Prostate gland (tissue), 2 donors: ENCODE measurements around the gene BMPR2.

Source experiments
- CTCF ChIP-seq, 4 experiments: fragments of 200-600 bp in 2 of 4; fragments of 450-650 bp in 2 of 4; sonication (generic) in 2 of 4; IDR thresholded peaks; 1 replicate in 3 of 4; 2 replicates in 1 of 4; pipeline ENCODE4 v1.5.1; 2016 to 2019; ENCODE audit warnings: antibody characterized with exemption in 4 of 4, mild to moderate bottlenecking in 2 of 4, moderate library complexity in 2 of 4
- POLR2A ChIP-seq: fragments of 450-650 bp; IDR thresholded peaks from one replicate; pipeline ENCODE4 v1.6.1; 2016; ENCODE audit warnings: antibody characterized with exemption, mild to moderate bottlenecking

DNA sequence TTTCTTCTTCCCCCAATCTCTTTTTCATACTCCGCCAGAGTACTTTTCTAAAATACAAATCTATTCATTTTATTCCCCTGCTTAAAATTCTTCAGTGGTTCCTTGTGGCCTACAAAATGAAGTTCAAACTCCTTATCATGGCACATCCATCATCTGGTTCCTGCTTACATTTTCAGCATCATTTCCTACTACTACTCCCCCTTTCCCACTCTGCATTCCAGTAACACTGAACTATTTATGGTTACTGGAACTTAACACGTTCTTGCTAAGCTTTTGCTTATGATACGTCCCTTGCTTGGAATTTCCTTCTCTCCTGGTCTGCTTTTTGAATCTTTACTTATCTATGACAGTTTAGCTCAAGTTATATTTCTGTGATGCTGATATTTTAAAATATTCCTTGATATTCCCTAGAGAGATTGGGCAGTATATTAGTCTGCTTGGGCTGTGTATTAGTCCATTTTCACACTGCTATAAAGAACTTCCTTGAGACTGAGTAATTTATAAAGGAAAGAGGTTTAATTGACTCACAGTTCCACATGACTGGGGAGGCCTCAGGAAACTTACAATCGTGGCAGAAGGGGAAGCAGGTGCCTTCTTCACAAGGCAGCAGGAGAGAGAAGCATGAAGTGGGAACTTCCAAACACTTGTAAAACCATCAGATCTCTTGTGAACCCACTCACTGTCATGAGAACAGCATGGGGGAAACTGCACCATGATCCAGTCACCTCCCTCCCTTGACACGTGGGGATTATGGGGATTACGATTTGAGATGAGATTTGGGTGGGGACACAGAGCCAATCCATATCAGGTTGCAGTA lies 53.2 kb downstream of the BMPR2 start:
- TF ChIP-seq CTCF (IDR thresholded peaks at IDR 0.05) (no peak), POLR2A (no peak)
